Astrocyte of the spinal cord (primary cell): ENCODE results near the gene STMN3.
"Not testable (repeated sequence)": the region's sequence is repeated elsewhere in the genome, so short reads cannot be mapped to it uniquely, and the experiment has no call there.

Experiments
- DNase-seq: peaks from one replicate; pipeline ENCODE4 v3.0.0; 2011; ENCODE audit warnings: low read depth, low spot score
- H3K4me3 ChIP-seq: 2 replicates; pipeline ENCODE4 v1.5.1; 2011; ENCODE audit warnings: low read depth, mild to moderate bottlenecking, low read length, moderate library complexity
- CTCF ChIP-seq: IDR thresholded peaks from 2 replicates; pipeline ENCODE4 v1.5.1; 2012; ENCODE audit warnings: low read depth, mild to moderate bottlenecking, low read length, inconsistent platforms
- in situ Hi-C: cut with HindIII; loops from 2 replicates; pipeline ENCODE4 v1.10.0; 2017; ENCODE audit warnings: low sequenced_read_pairs

The STMN3 gene

DNA sequence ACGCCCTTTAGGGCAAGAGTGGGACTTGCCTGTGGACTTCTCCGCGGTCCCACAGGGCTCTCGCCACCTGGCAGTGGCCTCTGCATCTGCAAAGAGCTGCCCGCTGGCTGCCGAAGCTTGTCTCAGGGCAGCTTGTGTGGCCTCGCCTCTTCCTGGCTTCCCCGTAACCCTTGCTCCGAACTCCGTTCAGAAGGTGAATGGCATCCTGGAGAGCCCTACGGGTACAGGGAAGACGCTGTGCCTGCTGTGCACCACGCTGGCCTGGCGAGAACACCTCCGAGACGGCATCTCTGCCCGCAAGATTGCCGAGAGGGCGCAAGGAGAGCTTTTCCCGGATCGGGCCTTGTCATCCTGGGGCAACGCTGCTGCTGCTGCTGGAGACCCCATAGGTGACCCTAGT is 7.9 kb upstream of the STMN3 start:
- TF ChIP-seq CTCF: no peak
- in situ Hi-C loops: no loop called here
- no peak overlapping the region for H3K4me3 ChIP-seq
- no peak for DNase-seq

DNA sequence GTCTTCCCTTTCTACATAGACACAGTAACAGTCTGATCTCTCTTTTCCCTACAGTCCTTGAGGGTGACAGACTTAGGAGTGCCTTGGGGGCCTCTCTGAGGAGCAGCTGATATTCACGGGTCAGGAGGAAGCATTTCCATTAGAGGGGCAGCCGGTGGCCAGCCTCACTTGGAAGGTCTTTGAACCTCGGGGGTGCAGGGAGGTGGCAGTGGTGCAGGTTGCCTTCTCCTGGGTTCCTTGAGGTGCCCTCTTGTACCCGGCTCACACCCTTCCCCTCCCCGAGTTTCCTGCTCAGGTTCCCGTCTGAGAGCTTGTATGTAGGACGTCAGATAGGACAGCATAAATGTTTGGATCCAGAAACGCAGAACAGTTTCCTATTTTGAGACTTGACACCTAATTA is 7.4 kb upstream of the STMN3 start:
- no peak for DNase-seq
- no peak for TF ChIP-seq CTCF
- in situ Hi-C loops: no loop called here
- H3K4me3 ChIP-seq: no peak overlapping the region

DNA sequence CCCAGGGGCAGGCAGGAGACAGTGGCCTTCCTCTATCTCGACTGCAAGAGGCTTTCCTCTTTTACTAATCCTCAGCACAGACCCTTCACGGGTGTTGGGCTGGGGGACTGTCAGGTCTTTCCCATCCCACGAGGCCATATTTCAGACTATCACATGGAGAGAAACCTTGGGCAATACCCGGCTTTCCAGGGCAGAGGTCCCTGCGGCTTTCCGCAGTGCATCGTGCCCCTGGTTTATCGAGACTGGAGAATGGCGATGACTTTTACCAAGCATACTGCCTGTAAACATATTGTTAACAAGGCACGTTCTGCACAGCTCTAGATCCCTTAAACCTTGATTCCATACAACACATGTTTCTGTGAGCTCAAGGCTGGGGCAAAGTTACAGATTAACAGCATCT is 7.0 kb upstream of the STMN3 start:
- DNase-seq, in situ Hi-C loops: not testable (repeated sequence)

GRCh38 chr20:63659370-63659769 is 6.1 kb upstream of the STMN3 start:
- in situ Hi-C loops: no loop called here
- TF ChIP-seq CTCF: no peak
- peak overlapping the region; percentile 76 for H3K4me3 ChIP-seq
- no peak for DNase-seq

More for the DNA sequence above, 7.0 kb upstream of the STMN3 start:
- H3K4me3 ChIP-seq: not testable (repeated sequence)

DNA sequence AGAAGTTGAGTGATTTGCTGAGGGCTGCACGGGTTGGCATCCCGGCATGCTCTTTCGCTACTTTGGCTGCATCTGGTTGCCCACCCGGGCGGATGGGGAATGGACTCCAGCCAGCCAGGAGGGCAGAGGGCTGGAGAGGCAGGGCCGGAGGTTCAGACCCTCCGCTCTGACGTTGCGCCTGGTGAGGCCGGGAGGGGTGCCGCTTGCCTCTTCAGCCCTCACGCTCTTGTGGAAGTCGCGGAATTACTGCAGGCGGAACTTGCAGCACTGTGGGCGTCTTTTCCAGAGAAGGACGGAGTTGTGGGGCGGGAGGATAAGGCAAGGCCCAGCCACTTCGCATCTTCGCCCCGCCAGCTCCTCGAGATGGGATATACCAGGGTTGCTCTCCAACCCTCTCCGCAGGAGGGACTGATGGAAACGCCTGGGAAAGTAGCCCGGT is 5.5 kb upstream of the STMN3 start:
- DNase-seq: no peak
- in situ Hi-C loops: no loop called here
- TF ChIP-seq CTCF: no peak
- H3K4me3 ChIP-seq: peak overlapping the region; percentile 76

DNA sequence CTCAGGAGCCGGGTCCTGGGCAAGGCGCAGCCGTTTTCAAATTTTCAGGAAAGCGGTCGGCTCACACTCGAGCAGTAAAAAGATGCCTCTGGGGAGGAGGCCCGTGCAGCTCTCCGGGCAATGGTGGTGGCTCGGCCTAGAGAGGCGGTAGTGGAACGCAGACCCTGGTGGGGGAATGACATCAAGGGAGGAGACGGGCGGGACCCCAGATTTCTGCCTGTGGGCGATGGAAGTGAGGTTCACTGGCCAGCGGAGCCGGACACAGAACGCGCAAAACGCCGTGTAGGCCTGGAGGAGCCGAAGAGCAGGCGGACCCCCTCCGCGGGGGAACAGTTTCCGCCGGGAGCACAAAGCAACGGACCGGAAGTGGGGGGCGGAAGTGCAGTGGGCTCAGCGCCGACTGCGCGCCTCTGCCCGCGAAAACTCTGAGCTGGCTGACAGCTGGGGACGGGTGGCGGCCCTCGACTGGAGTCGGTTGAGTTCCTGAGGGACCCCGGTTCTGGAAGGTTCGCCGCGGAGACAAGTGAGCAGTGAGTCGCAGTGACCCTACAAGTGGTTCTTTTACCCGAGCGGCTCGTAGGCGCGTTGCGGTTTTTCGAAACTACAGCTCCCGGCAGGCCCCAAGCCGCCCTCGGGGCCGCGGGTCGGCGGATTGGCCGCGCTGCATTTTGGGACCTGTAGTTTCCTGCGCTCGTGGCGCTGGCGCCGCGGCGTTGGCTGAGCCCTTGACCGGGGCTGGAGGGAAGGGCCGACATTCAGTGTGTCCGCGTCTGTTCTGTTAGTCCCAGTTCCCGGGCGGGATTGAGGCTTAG is 4.9 kb upstream of the STMN3 start, which contains the start of gene RTEL1:
Gene RTEL1, plus strand, starts transcription at position 376 of the 812 bp plus-strand sequence. CDS start 1,091 bp downstream, outside the sequence.
- in situ Hi-C loops: no loop called here
- DNase-seq: peak; percentile 96
- no peak for TF ChIP-seq CTCF

GRCh38 chr20:63657260-63657936 is 4.2 kb upstream of the STMN3 start:
- no peak for DNase-seq
- H3K4me3 ChIP-seq: peak overlapping the region; percentile 76
- in situ Hi-C loops: no loop called here

More for the DNA sequence above, 4.9 kb upstream of the STMN3 start, which contains the start of gene RTEL1:
- H3K4me3 ChIP-seq: peak within 1 kb of the TSS; percentile 76

More at GRCh38 chr20:63657260-63657936, 4.2 kb upstream of the STMN3 start:
- TF ChIP-seq CTCF: no peak
